ENCODE results near the gene BLOC1S6. TPM values are rescaled to one million over a fixed set of nuclear protein-coding genes. Genes with fewer than 3 reads are reported as not detected.

BLOC1S6 gene
- total RNA-seq, 1 experiment from 2014 or later = 40.1 TPM

GRCh38 chr15:45634432-45635190 is 47.4 kb downstream of the BLOC1S6 start, which contains the start of gene SQOR:
TSS of gene SQOR (plus strand) at chr15:45635029. CDS start at chr15:45658924, 23,895 bp downstream.
- Histone ChIP-seq H3K4me2 (ENCODE audit: low read length) (peak within 1 kb of the TSS; percentile 85), H2AFZ (ENCODE audit: low read length) (peak within 1 kb of the TSS; percentile 74), H4K20me1 (ENCODE audit: low read length) (no peaks in the 10 kb centered on the region), H3K4me1 (ENCODE audit: insufficient read depth, low read length) (peaks cover 42% of the 10 kb centered on the region), H3K9me2 (replicated peaks; ENCODE audit: low read length) (no peaks in the 10 kb centered on the region), H3K36me3 (ENCODE audit: low read depth, low read length) (no peaks in the 10 kb centered on the region), H3K27ac (ENCODE audit: low read length) (peak within 1 kb of the TSS; percentile 82), H3K27me3 (ENCODE audit: low read length) (no peaks in the 10 kb centered on the region), H3K9me3 (ENCODE audit: low read length) (no peaks in the 10 kb centered on the region), H3K79me2 (ENCODE audit: low read length) (peaks cover 45% of the 10 kb centered on the region), H3K4me3 (ENCODE audit: low read length) (peak within 1 kb of the TSS; percentile 88), H3K9ac (ENCODE audit: low read length) (peak within 1 kb of the TSS; percentile 77), H3F3A (ENCODE audit: low read length, unreplicated experiment) (no peaks in the 10 kb centered on the region)
- POLR2A ChIA-PET (ENCODE audit: unreplicated experiment) = interaction anchor here (0.6 kb wide), 2 partner anchors 11 to 18 kb away, joined by 3 read pairs; no protein-coding TSS in a partner anchor
- TF ChIP-seq CTCF (conservative IDR thresholded peaks at IDR 0.05; ENCODE audit: low read depth, low read length) (no peak), EZH2 (IDR thresholded peaks at IDR 0.05; ENCODE audit: low read length, unreplicated experiment) (no peak), EZH2phosphoT487 (IDR thresholded peaks at IDR 0.05; ENCODE audit: borderline replicate concordance, low read length) (no peak)
- ATAC-seq (peak; percentile 76), DNase-seq (peak; percentile 85)
- TSS peak; percentile 42 for BruUV-seq (replicated peaks)
- intact Hi-C loops (cut with micrococcal nuclease) = loop anchor here (2.0 kb wide), 1 partner anchor 70 kb away; no protein-coding TSS in a partner anchor
- CTCF ChIA-PET = interaction anchor here (0.6 kb wide), 1 partner anchor 636 kb away, joined by 4 read pairs; no protein-coding TSS in a partner anchor

- Histone ChIP-seq H3K79me2 (ENCODE audit: low read length) (peaks cover 51% of the 10 kb centered on the region), H3K27me3 (ENCODE audit: low read length) (no peaks in the 10 kb centered on the region), H3K4me3 (ENCODE audit: low read length) (peak overlapping the region; percentile 88), H3K36me3 (ENCODE audit: low read depth, low read length) (no peaks in the 10 kb centered on the region), H3K9me3 (ENCODE audit: low read length) (no peaks in the 10 kb centered on the region), H3K4me2 (ENCODE audit: low read length) (peak overlapping the region; percentile 85), H3F3A (ENCODE audit: low read length, unreplicated experiment) (no peaks in the 10 kb centered on the region), H3K9ac (ENCODE audit: low read length) (peak overlapping the region; percentile 77), H3K4me1 (ENCODE audit: insufficient read depth, low read length) (peaks cover 48% of the 10 kb centered on the region), H3K27ac (ENCODE audit: low read length) (peak overlapping the region; percentile 82), H4K20me1 (ENCODE audit: low read length) (no peaks in the 10 kb centered on the region), H2AFZ (ENCODE audit: low read length) (peak overlapping the region; percentile 74), H3K9me2 (replicated peaks; ENCODE audit: low read length) (no peaks in the 10 kb centered on the region)
- DNase-seq = peak; percentile 51
- CTCF ChIA-PET = interaction anchor here (0.6 kb wide), 1 partner anchor 637 kb away, joined by 4 read pairs; no protein-coding TSS in a partner anchor
- POLR2A ChIA-PET (ENCODE audit: unreplicated experiment) = interaction anchor here (0.6 kb wide), 2 partner anchors 10 to 18 kb away, joined by 3 read pairs; no protein-coding TSS in a partner anchor
- TF ChIP-seq EZH2phosphoT487 (IDR thresholded peaks at IDR 0.05; ENCODE audit: borderline replicate concordance, low read length) = no peak
- no peak for TF ChIP-seq EZH2 (IDR thresholded peaks at IDR 0.05; ENCODE audit: low read length, unreplicated experiment)
- peak; percentile 65 for TF ChIP-seq CTCF (conservative IDR thresholded peaks at IDR 0.05; ENCODE audit: low read depth, low read length)
- BruUV-seq (replicated peaks) = TSS peak; percentile 62
- intact Hi-C loops (cut with micrococcal nuclease) = loop anchor here (2.0 kb wide), 1 partner anchor 70 kb away; no protein-coding TSS in a partner anchor
- ATAC-seq = peak; percentile 58
These were observed 48.0 kb downstream of the BLOC1S6 start for GRCh38 chr15:45635191-45635638.

Data from PC-3 (cell line).